ENCODE results near the gene JPH4.

JPH4 gene

DNA sequence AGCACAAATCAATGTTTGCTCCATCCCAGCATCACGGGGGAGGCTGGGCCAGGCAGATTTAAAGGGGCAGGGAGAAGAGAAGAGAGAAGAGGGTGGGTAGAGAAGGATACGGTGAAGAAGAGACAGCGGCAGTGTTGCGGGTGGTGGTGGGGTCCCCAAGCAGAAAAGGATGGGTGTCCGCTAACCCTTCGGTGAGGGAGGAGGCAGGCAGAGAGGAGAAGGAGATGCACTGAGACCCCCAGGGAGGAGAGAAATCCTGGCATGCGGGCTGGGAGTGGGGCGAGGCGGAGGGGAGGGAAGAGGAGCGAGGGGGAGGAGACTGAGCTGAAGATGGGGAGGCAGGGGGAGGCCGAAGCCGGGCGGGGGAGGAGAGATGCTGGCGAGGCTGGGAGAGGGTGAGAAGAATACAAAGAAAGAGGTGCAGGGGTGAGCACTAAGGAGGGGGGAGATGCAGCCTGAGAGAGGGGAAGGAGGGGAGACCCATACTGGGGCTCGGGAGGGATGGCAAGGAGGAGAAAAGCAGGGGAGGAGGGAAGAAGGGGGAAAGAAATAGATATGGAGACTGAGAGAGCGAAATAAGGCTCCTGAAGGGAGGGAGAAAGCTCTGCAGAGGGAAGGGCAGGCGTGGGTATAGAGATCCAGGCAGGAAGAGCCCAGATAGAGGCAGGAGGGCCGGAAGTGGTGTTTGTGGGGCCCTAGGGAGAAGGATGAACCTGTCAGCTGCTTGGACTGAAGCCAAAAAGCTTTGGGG is at the start of gene JPH4:
Gene JPH4 (minus strand): TSS at position 231 of the 751 bp plus-strand sequence. CDS start 1,337 bp downstream, outside the sequence.
- no peak for DNase-seq (ENCODE audit: low read depth)
- H3K27me3 ChIP-seq (replicated peaks; ENCODE audit: control insufficient read depth, insufficient read depth, low read length): peaks cover 55% of the 10 kb centered on the region

DNA sequence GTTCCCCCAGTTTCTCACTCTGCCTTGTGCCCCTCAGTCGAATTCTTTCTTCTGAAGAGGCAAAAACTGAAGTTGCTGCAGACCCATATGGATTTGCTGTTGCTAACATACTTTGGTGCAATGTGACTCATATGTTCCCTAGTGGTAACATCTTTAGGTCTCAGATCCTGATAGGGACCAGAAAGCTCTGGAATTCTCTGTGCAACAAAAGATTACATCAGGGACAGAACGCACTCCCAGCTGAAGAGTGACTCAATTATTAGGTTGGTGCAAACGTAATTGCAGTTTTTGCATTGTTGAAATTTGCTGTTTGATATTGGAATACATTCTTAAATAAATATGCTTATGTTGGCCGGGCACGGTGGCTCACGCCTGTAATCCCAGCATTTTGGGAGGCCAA is 49.4 kb upstream of the JPH4 start:
- no peak overlapping the region for H3K9ac ChIP-seq (ENCODE audit: low read length)
- no peak overlapping the region for H3K4me3 ChIP-seq (ENCODE audit: low read length)
- H3K9me3 ChIP-seq (ENCODE audit: control insufficient read depth, low read length): peaks cover 28% of the 10 kb centered on the region
- peak; percentile 30 for DNase-seq (ENCODE audit: low read depth)
- peaks cover 6% of the 10 kb centered on the region for H3K27me3 ChIP-seq (replicated peaks; ENCODE audit: control insufficient read depth, insufficient read depth, low read length)
- no peaks in the 10 kb centered on the region for H3K36me3 ChIP-seq (ENCODE audit: control insufficient read depth, insufficient read depth, low read length, severe bottlenecking)
- H3K4me1 ChIP-seq (ENCODE audit: control insufficient read depth, insufficient read depth, low read length): peaks cover 8% of the 10 kb centered on the region

More for the DNA sequence above, at the start of gene JPH4:
- Histone ChIP-seq H3K36me3 (ENCODE audit: control insufficient read depth, insufficient read depth, low read length, severe bottlenecking) (no peaks in the 10 kb centered on the region), H3K9ac (ENCODE audit: low read length) (no peak within 1 kb of the TSS), H3K9me3 (ENCODE audit: control insufficient read depth, low read length) (no peaks in the 10 kb centered on the region), H3K4me3 (ENCODE audit: low read length) (no peak within 1 kb of the TSS), H3K4me1 (ENCODE audit: control insufficient read depth, insufficient read depth, low read length) (no peaks in the 10 kb centered on the region)

DNA sequence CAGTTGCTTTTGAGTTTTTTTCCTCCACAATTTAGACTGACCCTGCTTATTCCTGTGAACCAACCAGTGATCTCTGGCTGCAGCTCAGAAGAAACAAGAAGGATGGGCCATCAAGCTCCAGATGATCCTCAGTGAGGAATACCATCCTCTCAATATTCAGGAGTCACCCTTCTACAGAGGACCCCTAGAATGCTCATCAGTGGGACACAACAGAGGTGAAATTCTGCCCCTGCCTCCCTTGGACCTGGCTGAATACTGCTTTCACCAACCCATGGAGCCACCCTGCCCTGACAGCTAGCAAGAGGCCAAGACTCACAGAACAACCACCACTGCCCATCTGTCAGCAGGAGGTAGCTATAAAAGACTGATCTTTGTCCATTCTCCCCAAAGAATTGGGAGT is 48.4 kb upstream of the JPH4 start:
- Histone ChIP-seq H3K9ac (ENCODE audit: low read length) (no peak overlapping the region), H3K4me3 (ENCODE audit: low read length) (no peak overlapping the region), H3K9me3 (ENCODE audit: control insufficient read depth, low read length) (peaks cover 36% of the 10 kb centered on the region), H3K36me3 (ENCODE audit: control insufficient read depth, insufficient read depth, low read length, severe bottlenecking) (no peaks in the 10 kb centered on the region), H3K4me1 (ENCODE audit: control insufficient read depth, insufficient read depth, low read length) (peaks cover 5% of the 10 kb centered on the region), H3K27me3 (replicated peaks; ENCODE audit: control insufficient read depth, insufficient read depth, low read length) (peaks cover 15% of the 10 kb centered on the region)
- no peak for DNase-seq (ENCODE audit: low read depth)

DNA sequence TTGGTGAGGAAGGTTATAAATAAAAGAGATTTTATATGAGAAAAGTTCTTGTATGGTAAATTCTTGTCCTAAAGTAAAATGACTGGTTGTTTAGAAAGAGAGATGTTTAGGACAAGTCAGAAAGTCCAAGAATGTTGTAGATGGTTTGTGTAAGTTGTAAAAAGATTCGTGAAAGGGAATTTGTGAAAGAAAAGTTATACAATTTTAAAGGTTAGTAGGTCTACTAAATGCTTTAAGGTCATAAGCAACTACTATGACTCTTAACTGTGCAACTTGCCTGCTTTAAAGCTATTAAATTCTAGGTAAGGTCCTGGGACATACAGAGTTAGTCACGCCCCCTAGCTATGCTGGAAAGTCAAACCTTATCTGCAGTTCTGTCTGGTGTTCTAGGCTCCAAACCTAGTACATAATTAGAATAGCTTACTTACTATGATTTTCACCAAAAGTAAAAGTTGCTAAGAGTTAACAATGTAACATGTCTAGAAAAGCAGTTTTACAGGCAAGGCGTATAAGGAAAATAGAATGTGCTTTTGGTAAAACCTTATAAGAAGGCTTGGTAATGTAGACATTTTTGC is 46.3 kb upstream of the JPH4 start:
- H3K4me1 ChIP-seq (ENCODE audit: control insufficient read depth, insufficient read depth, low read length): no peaks in the 10 kb centered on the region
- no peaks in the 10 kb centered on the region for H3K36me3 ChIP-seq (ENCODE audit: control insufficient read depth, insufficient read depth, low read length, severe bottlenecking)
- no peak for DNase-seq (ENCODE audit: low read depth)
- H3K4me3 ChIP-seq (ENCODE audit: low read length): no peak overlapping the region
- peaks cover 39% of the 10 kb centered on the region for H3K9me3 ChIP-seq (ENCODE audit: control insufficient read depth, low read length)
- no peak overlapping the region for H3K9ac ChIP-seq (ENCODE audit: low read length)
- H3K27me3 ChIP-seq (replicated peaks; ENCODE audit: control insufficient read depth, insufficient read depth, low read length): peaks cover 20% of the 10 kb centered on the region

DNA sequence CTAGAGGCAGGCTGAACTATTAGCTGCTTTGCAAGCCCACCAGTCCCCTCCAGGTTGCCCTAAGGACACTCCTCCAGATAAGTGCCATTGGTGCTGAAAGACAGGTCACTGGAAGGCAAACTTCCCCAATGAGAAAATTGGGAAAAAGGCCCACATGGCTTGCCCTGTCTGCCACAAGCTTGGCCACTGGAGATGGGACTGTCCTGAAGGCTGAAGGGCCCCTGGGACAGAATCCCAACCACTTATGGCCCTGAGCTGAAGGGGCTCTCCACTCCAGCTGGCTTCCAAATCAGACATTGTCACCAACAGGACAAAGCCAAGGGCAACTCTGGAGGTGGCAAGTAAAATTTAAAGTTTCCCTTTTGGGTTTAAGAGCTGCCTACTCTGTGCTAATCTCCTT is 45.4 kb upstream of the JPH4 start:
- no peak overlapping the region for H3K9ac ChIP-seq (ENCODE audit: low read length)
- peaks cover 39% of the 10 kb centered on the region for H3K9me3 ChIP-seq (ENCODE audit: control insufficient read depth, low read length)
- H3K27me3 ChIP-seq (replicated peaks; ENCODE audit: control insufficient read depth, insufficient read depth, low read length): peaks cover 23% of the 10 kb centered on the region
- no peaks in the 10 kb centered on the region for H3K36me3 ChIP-seq (ENCODE audit: control insufficient read depth, insufficient read depth, low read length, severe bottlenecking)
- H3K4me1 ChIP-seq (ENCODE audit: control insufficient read depth, insufficient read depth, low read length): no peaks in the 10 kb centered on the region
- DNase-seq (ENCODE audit: low read depth): no peak
- no peak overlapping the region for H3K4me3 ChIP-seq (ENCODE audit: low read length)

DNA sequence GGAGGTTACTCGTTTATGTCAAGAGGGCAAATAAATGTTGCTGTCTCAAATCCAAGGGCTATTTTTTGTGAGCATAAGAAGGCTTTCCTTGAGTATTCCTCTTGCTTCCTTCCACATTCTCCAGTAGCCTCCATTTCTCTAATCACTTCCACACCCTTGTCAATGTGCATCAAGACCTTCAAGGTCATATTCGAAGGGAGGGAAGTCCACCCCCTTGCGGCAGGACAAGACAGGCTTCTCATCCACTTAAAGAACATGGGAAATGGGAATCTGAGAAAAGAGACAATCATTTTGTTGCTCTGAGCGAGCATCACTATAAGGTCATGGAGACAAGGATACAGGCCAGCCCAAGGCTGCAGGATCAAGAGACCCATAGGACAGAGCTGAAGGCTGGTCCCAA is 44.4 kb upstream of the JPH4 start:
- no peak overlapping the region for H3K4me3 ChIP-seq (ENCODE audit: low read length)
- H3K9me3 ChIP-seq (ENCODE audit: control insufficient read depth, low read length): peaks cover 39% of the 10 kb centered on the region
- peaks cover 23% of the 10 kb centered on the region for H3K27me3 ChIP-seq (replicated peaks; ENCODE audit: control insufficient read depth, insufficient read depth, low read length)
- no peaks in the 10 kb centered on the region for H3K36me3 ChIP-seq (ENCODE audit: control insufficient read depth, insufficient read depth, low read length, severe bottlenecking)
- H3K9ac ChIP-seq (ENCODE audit: low read length): no peak overlapping the region
- no peak for DNase-seq (ENCODE audit: low read depth)
- peaks cover 4% of the 10 kb centered on the region for H3K4me1 ChIP-seq (ENCODE audit: control insufficient read depth, insufficient read depth, low read length)

DNA sequence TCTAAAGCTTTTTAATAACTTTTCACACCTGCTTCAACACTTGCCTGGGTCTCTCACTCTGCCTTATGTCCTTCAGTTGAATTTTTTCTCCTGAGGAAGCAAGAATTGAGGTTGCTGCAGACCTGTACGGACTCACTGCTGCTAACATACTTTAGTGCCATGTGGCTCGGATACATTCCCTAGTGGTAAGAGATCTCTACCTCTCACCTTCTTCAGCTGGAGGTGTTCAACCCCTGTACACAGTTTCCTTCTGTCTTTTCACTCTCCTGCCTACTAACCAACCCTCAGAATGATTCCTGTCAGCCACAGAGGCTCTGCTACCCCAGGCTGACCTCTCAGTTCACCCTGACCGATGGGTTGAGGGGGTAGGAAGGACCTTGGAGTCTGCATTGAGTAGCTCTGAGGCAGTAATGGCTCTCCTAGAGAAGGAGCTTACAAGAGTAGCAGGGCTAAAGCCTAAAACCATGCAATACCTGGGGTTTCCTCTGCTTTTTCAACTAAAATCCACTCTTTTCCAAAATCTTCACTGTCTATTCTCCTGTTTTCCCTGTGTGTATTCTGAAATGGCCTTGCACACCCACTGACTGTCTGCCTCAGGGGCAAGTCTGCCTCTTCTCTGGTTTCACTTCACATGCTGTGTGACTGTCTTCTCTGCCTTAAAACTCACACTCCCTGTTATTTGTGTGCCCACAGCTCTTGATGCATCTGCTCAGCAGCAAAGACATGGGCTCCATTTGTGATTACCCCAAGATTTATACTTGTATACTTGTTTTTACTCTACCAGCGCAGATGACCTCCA is 43.5 kb upstream of the JPH4 start:
- H3K27me3 ChIP-seq (replicated peaks; ENCODE audit: control insufficient read depth, insufficient read depth, low read length): peaks cover 20% of the 10 kb centered on the region
- H3K36me3 ChIP-seq (ENCODE audit: control insufficient read depth, insufficient read depth, low read length, severe bottlenecking): no peaks in the 10 kb centered on the region
- H3K4me3 ChIP-seq (ENCODE audit: low read length): no peak overlapping the region
- no peak for DNase-seq (ENCODE audit: low read depth)
- H3K4me1 ChIP-seq (ENCODE audit: control insufficient read depth, insufficient read depth, low read length): peaks cover 4% of the 10 kb centered on the region
- peaks cover 39% of the 10 kb centered on the region for H3K9me3 ChIP-seq (ENCODE audit: control insufficient read depth, low read length)
- H3K9ac ChIP-seq (ENCODE audit: low read length): no peak overlapping the region

DNA sequence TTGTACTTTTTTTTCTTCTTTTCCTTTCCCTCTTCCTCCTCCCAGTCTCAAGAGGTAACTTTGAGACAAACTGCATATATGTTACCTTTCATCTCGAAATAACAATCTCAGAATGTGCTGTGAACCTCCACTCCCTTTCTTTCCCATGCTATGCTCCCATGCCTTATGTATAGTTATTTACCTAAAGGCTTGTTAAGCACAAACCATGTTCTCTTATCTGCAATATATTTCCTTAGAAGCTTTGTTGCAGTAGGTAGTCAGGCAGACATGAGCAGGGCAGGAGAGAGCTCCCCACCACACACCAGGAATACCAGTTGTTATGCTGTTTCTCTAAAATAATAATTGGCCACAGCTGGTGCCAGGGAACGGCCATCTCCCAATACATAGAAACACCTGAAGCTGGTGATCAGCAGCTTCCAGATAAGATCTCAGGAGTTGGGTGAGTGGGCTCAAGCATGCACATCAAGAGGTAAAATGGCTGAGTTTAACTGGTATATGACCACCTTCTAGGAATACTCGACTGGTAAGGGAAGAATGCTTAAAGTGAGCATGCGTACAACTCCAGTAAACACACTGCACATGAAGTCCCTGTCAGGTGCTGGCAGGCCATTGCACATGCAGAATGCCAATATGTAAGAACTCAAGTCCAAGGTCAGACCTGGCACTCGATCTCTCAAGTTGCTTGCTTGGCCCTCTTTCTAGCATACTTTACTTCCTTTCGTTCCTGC is 42.8 kb upstream of the JPH4 start:
- Histone ChIP-seq H3K4me1 (ENCODE audit: control insufficient read depth, insufficient read depth, low read length) (peaks cover 4% of the 10 kb centered on the region), H3K9ac (ENCODE audit: low read length) (no peak overlapping the region), H3K4me3 (ENCODE audit: low read length) (no peak overlapping the region)

DNA sequence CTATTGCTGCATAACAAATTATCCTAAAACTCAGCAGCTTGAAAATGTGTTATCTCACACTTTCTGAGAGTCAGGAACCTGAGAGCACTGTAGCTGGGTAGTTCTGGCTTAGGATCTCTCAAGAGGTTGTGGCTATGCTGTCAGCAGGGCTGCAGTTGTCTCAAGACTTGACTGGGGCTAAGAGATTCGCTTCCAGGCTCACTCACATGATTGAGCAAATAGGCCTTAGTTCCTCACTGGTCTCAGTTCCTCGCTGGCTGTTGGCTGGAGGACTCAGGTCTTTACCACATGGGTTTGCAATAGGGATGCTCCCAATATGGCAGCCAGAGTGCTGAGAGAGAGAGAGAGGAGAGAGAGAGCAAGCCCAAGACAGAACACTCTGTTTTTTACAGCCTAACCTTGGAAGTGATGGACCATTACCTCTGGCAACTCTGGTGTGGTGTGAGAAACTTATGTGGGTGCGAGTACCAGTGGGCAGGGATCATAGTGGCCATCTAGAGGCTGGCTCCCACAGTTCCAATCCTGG is 41.6 kb upstream of the JPH4 start:
- DNase-seq (ENCODE audit: low read depth): no peak
- peaks cover 4% of the 10 kb centered on the region for H3K4me1 ChIP-seq (ENCODE audit: control insufficient read depth, insufficient read depth, low read length)
- H3K9ac ChIP-seq (ENCODE audit: low read length): no peak overlapping the region
- H3K36me3 ChIP-seq (ENCODE audit: control insufficient read depth, insufficient read depth, low read length, severe bottlenecking): no peaks in the 10 kb centered on the region
- peaks cover 17% of the 10 kb centered on the region for H3K27me3 ChIP-seq (replicated peaks; ENCODE audit: control insufficient read depth, insufficient read depth, low read length)
- H3K4me3 ChIP-seq (ENCODE audit: low read length): no peak overlapping the region
- H3K9me3 ChIP-seq (ENCODE audit: control insufficient read depth, low read length): peaks cover 27% of the 10 kb centered on the region

More for the DNA sequence above, 42.8 kb upstream of the JPH4 start:
- no peaks in the 10 kb centered on the region for H3K36me3 ChIP-seq (ENCODE audit: control insufficient read depth, insufficient read depth, low read length, severe bottlenecking)
- no peak for DNase-seq (ENCODE audit: low read depth)
- peaks cover 39% of the 10 kb centered on the region for H3K9me3 ChIP-seq (ENCODE audit: control insufficient read depth, low read length)
- H3K27me3 ChIP-seq (replicated peaks; ENCODE audit: control insufficient read depth, insufficient read depth, low read length): peaks cover 17% of the 10 kb centered on the region

DNA sequence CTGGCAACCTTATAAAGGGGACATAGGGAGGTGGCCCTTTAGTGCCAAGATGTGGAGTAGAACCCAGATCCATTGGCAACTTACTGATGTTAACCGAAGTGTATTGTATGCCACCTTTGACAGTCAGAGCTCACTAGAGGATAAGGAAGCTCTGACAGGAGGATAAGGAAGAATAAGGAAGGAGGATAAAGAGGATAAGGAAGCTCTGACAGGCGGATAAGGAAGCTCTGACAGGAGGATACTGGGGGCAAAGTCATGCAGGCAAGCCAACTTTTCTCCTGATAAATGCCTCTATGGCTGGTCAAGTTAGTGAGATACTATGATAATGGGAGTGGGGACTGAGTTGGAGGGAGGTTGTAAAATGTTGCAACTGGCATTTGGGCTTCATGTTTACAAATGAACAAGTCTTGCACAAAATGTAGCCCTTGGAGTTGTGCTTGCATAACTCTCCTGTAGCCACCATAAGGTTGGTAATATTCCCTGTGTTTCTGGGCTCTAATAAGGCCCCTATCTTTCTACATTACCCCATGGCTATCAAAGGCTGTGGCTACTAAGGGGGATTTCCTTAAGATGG is 39.9 kb upstream of the JPH4 start:
- no peak for DNase-seq (ENCODE audit: low read depth)
- peaks cover 10% of the 10 kb centered on the region for H3K9me3 ChIP-seq (ENCODE audit: control insufficient read depth, low read length)
- no peak overlapping the region for H3K9ac ChIP-seq (ENCODE audit: low read length)
- peaks cover 4% of the 10 kb centered on the region for H3K4me1 ChIP-seq (ENCODE audit: control insufficient read depth, insufficient read depth, low read length)
- peaks cover 33% of the 10 kb centered on the region for H3K27me3 ChIP-seq (replicated peaks; ENCODE audit: control insufficient read depth, insufficient read depth, low read length)
- H3K4me3 ChIP-seq (ENCODE audit: low read length): no peak overlapping the region
- H3K36me3 ChIP-seq (ENCODE audit: control insufficient read depth, insufficient read depth, low read length, severe bottlenecking): no peaks in the 10 kb centered on the region

Measured in adipocyte (in vitro differentiated cells).